Stimulated activated CD4-positive, alpha-beta T cell treated with anti-CD3 and anti-CD28 coated beads, Interleukin-2, amount 100 ng/mL, for 24 hours (primary cell): ENCODE data around the gene SLC14A1.

ENCODE experiments used
- DNase-seq, 2 donors: peaks; one replicate each; pipeline ENCODE4 v3.0.0-alpha.2; 2020

The SLC14A1 gene

GRCh38 chr18:45723567-45724355 lies at the start of gene SLC14A1:
TSS of gene SLC14A1 (plus strand) at chr18:45724181. CDS start at chr18:45730321, 6,140 bp downstream.
- DNase-seq: no peak

- peak in 1 of 2 donors; percentile 6 for DNase-seq
Measured at GRCh38 chr18:45677276-45677807, 46.6 kb upstream of the SLC14A1 start.

- no peak for DNase-seq
Measured at GRCh38 chr18:45678441-45678840, 45.5 kb upstream of the SLC14A1 start.

DNA sequence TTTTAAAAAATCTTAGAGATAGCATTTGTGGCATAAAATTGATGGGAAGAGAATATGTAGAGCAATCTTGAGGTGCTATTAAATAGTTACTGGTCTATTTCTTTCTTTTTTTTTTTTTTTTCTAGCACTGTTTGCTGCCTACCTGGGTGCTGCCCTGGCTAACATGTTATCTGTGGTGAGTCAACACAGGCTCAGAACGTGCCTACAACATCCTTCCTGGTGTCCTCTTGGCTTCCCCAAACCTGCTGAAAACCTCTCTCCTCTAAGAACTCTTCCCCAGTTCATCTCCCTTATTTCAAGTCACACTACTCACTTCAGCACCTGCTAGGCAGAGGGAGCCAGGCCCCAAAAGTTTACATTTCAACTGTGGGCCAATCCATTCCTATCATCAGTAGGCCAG lies 45.1 kb upstream of the SLC14A1 start:
- DNase-seq: no peak

- no peak for DNase-seq
Measured at GRCh38 chr18:45680066-45680690, 43.8 kb upstream of the SLC14A1 start.

GRCh38 chr18:45682181-45682580 lies 41.8 kb upstream of the SLC14A1 start:
- DNase-seq: no peak

GRCh38 chr18:45684341-45685115 lies 39.5 kb upstream of the SLC14A1 start:
- DNase-seq: no peak

- DNase-seq: peak; percentile 39 to 40
Measured at GRCh38 chr18:45686891-45687611, 36.9 kb upstream of the SLC14A1 start.

DNA sequence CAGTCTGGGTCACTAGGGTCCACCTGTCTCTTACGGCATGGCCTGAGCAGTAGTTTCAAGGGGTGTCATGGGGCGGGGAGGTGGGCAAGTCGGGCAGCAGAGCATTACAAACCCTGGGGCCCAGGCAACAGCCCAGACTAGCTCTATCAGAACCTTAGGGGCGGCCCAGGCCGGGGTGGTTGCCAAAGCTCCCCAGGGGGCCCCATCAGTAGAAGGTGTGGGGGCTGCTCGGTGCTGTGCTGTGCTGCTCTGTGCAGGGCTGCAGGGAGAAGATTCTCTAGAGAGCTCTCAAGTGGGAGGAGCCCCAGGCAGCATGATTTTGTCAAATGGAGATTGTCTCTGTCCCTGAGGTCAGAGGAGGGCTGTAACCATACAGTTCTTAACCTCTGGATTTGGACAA lies 36.4 kb upstream of the SLC14A1 start:
- DNase-seq: no peak

DNA sequence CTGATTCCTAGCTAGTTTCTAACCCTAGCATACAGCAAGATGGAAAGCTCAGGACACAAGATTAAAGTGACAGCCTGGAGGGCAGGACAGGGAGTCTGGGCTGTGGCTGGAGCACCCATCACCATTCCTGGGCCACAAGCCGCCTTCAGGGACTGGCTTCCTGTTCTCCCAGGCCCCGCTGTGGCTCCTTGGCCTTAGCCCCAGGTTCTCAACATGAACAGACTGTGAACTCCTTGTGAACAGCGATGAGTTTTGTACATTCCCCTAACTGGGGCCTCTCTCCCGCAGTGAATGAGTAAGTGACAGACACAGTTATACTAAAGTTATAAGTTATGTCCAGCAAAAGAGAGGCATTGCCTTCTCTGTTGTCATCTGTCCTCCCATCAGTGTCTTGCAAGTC lies 35.9 kb upstream of the SLC14A1 start:
- DNase-seq: no peak

- peak; percentile 63 to 67 for DNase-seq
Measured at GRCh38 chr18:45688833-45689232, 35.1 kb upstream of the SLC14A1 start.

DNA sequence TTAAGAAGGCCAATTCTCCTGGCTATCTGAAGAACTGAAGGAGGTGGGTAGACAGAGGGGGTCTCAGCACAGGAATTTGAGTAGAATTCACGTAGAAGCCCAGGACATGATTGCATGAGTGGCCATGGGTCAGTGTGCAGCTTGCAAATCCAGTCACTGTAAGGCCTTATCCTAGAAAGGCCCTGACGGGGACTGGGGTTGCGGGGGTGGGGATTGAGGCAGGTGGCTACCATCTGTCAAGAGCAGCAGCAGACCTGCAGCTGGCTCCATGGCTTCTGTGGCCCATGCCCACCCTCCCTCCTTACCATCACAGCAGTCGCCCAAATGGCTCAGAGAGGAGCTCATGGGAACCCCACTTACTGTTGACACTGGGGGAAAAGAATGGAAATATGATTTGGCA lies 34.6 kb upstream of the SLC14A1 start:
- no peak for DNase-seq

DNA sequence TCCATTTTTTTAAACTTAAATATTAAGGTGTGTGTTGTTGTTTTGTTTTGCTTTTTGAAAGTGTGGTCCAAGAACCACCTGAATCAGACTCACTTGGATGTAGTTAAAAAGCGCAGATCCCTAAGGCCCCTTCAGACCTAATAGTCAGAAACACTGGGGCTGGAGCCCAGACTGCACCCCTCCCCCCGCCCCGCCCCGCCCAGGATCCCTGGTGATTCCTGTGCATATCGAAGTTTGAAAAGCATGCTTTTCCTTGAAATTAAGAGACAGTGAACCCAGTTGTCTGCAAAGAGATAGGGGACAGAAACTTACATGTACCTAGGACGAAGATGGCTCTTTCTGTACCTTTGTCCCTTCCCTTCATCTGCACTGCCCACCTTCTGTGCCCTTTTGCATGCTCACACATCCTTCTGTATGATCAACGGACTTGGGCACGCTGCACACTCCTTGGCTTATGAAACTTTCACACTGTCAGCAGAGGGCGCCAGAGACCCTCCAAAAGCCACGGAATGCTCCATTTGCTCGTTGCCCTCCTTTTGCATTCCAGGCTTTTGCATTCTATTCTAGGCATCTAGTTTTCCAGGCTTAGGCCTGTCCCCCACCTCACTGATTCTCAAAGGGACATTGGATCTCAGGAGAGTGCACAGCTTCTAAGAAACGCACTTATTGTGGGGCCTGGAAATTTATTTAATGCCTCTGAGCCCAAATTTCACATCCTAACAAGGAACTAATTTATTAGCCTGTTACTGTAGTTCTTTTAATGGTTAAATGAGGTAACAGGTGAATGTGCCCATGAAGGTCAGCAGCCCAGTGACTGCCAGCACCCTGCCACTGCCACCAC lies 32.8 kb upstream of the SLC14A1 start:
- peak; percentile 83 to 84 for DNase-seq

- no peak for DNase-seq
Measured at GRCh38 chr18:45691816-45692179, 32.2 kb upstream of the SLC14A1 start.

- no peak for DNase-seq
Measured at GRCh38 chr18:45702708-45703265, 21.2 kb upstream of the SLC14A1 start.

- DNase-seq: no peak
Measured at GRCh38 chr18:45708831-45709230, 15.2 kb upstream of the SLC14A1 start.

DNA sequence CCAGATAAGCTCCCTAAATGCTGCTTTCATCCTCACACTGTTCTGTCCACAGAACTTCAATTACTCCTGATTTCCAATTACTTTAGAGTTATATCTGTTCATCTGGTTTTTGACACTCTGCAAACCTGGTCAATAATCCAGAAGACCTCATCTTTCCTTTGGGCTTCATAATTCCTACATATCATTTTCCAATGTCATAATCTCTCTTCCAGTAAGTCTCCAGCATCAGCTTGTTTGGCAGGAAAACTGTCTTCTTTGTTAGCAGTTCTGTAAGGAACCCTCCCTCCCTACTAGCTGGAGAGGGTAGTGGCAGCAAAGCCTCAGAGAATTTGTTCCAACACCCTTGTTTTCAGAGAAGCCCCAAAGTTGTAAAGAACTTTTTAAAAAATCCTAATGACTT lies 11.9 kb upstream of the SLC14A1 start:
- no peak for DNase-seq

DNA sequence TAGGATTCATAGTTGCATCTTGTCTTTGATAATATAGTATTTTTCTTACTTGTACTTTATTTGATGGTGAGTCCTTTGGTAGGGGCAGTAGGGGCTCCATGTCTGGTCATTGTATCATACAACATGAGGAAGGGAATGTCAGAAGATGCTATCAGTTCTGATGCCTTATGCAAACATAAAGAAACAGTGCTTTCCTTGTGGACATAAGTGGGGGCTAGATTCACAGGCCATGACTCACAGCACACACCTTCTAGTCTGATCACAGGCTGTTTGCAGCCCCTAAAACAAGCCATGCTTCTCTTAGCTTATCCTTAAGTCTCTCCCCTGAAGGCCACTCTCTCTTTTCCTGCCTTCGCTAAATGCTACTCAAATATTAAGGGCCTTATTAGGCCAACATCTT lies 10.7 kb upstream of the SLC14A1 start:
- DNase-seq: no peak

DNA sequence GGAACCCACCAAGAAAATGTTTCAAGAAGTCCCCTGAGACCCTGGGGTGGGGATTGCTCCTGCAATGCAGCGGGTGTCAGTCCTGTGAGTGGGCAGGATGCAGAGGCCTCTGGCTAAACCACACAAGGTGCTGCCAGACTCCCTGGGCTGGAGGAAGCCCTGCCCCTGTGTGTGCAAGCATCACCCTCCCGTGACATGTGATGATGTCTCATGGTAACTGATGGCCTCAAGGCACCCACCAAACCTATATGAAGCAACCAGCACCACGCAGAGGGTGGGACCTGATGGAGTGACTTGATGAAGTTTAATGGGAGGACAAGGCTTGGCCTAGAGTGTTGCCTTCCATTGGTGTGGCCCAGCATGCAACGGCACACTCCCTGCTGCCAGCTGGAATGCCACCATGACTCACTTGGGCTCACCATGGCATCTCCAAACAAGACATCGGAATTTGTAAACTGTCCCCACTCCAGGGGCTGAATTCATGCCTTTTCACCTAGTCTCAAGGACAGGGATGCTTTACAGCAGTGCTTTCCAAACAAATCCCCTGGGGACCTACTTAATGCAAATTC lies 8.7 kb upstream of the SLC14A1 start:
- no peak for DNase-seq

DNA sequence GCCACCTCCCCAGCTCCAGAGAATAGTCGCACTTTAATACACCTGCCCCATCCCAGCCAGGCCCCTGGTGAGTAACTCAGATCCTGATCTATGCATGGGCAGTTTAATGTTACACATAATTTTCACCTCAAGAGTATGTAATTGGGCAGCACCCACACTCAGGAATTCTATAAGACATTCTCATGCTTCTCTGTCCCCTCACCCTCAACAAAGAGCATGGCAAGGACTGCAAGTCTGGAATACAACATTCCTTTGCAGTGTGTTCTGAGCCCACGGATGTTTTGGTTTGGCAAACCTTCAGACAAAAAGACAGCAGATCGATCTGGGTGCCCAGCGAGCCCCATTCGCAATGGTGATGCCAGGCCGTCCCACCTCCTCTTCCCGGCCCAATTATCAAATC lies 4.9 kb upstream of the SLC14A1 start:
- no peak for DNase-seq

DNA sequence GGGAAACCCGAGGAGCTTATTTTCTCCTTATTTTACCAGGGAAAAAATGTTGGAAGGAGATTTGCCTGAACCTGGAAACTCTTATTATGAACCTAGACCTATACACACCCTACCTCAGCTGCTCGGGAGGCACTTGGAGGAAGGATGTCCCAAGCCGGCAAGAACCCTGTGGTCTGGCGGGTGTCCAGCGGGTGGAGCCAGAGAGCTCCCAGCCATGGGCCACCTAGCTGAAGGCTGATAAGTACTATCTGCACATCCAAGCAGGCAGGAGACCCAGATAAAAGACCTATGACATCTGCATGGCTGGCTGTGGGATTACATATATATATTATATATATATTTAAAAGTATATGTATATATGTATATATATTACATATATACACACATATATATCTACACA lies 1.1 kb upstream of the SLC14A1 start:
- peak; percentile 72 to 85 for DNase-seq
